ENCODE results near the gene RTF1.

DNA sequence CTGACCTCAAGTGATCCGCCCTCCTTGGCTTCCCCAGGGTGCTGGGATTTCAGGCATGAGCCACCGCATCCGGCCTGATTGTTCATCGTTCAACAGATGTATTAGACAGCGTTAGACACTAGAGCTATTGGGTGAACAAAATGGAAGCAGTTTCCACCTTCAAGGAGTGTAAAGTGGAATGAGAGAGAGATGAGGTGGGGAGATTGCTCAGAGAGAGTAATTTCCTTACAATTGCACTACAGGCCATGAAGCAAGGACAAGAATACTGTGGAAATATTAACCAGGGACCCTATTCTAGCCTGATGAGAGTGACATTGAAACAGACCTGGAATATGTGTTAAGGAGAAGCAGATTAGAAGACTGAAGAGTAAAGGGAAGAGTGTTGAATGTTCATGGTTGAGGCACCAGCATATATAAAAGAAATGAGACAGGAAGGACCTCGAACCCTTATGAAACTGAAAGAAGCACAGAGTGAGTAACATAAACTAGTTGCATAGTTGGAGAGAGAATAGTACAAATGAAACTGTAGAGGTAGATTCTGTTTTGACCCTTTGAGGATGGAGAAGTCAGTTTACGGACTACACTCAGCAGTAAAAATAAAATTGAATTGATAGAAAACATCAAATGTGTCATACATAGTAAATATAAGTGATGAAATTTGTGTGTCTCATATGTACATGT lies 7.2 kb downstream of the RTF1 start:
- no peak for TF ChIP-seq FOXA1 (IDR thresholded peaks at IDR 0.05)
- no peak for TF ChIP-seq CTBP1 (IDR thresholded peaks at IDR 0.05; ENCODE audit: borderline replicate concordance)
- TF ChIP-seq FOXM1 (IDR thresholded peaks at IDR 0.05; ENCODE audit: borderline replicate concordance) = no peak
- no peak for TF ChIP-seq NFRKB (IDR thresholded peaks at IDR 0.05)
- no peak for TF ChIP-seq TARDBP (IDR thresholded peaks at IDR 0.05)
- TF ChIP-seq ARNT (IDR thresholded peaks at IDR 0.05) = no peak
- TF ChIP-seq, protein P1, sequence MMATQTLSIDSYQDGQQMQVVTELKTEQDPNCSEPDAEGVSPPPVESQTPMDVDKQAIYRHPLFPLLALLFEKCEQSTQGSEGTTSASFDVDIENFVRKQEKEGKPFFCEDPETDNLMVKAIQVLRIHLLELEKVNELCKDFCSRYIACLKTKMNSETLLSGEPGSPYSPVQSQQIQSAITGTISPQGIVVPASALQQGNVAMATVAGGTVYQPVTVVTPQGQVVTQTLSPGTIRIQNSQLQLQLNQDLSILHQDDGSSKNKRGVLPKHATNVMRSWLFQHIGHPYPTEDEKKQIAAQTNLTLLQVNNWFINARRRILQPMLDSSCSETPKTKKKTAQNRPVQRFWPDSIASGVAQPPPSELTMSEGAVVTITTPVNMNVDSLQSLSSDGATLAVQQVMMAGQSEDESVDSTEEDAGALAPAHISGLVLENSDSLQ (IDR thresholded peaks at IDR 0.05) = no peak
- no peak for TF ChIP-seq ZNF384 (IDR thresholded peaks at IDR 0.05)
- TF ChIP-seq BHLHE40 (IDR thresholded peaks at IDR 0.05; ENCODE audit: borderline replicate concordance) = no peak

Measured in HEK293T (cell line).